HCT116 (cell line): Measurements from ENCODE around the gene RPL18. TPM values are rescaled to one million over a fixed set of nuclear protein-coding genes. Genes with fewer than 3 reads are reported as not detected.

Experiments used
- ATAC-seq: fragments of 200-7000 bp; cut with Tn5 transposase; 2 replicates; pipeline ENCODE4 v1.9.1; 2020; ENCODE audit warnings: mild to moderate bottlenecking, moderate library complexity
- BruUV-seq: library from RNA; stranded (reverse); fragments of 400-500 nt; replicated peaks from 2 replicates; lab custom pipeline; 2021; lab: Mats Ljungman, UMichigan
- CTCF ChIA-PET: fragments of 300-600 bp; sonication (Branson Sonifier 250); formaldehyde crosslinking; loops from one replicate; lab custom pipeline; 2021; ENCODE audit warnings: antibody characterized with exemption; lab: Charles Lee
- POLR2A ChIA-PET: fragments of 300-600, 350-600 bp; sonication (Branson Sonifier 250); formaldehyde crosslinking; loops from one replicate; lab custom pipeline; 2021; ENCODE audit warnings: antibody characterized with exemption; lab: Charles Lee
- RAD21 ChIA-PET, 2 experiments: fragments of 300-600 bp; sonication (Branson Sonifier 250); formaldehyde crosslinking; loops; one replicate each; lab custom pipeline; 2023; ENCODE audit warnings: low total read pairs in 2 of 2; ENCODE audit not compliant: uncharacterized antibody in 2 of 2, unreplicated experiment in 2 of 2, low non-redundant PET in 1 of 2; lab: Charles Lee
- DNase-seq: peaks from one replicate; pipeline ENCODE4 v3.0.0-alpha.2; 2010; ENCODE audit warnings: low read depth, low spot score
- H2AFZ ChIP-seq: fragments of 200-600 bp; shearing (Covaris generic), sonication (generic); 2 replicates; pipeline ENCODE4 v1.6.1; 2017; ENCODE audit warnings: low read depth, mixed run types, mixed read lengths, antibody characterized with exemption, low read length; ENCODE audit not compliant: poor library complexity, severe bottlenecking
- H3K27ac ChIP-seq: 2 replicates; pipeline ENCODE4 v1.5.1; 2012; ENCODE audit warnings: low read depth, low read length
- H3K27me3 ChIP-seq: fragments of 200-600 bp; sonication (generic); 2 replicates; pipeline ENCODE4 v1.6.1; 2016; ENCODE audit warnings: mixed run types, low read length, mixed read lengths; ENCODE audit not compliant: insufficient read depth
- H3K36me3 ChIP-seq, 2 experiments: fragments of 200-500 bp in 1 of 2; fragments of 200-600 bp in 1 of 2; sonication (Bioruptor generic) in 1 of 2; sonication (generic) in 1 of 2; 2 replicates each; pipeline versions ENCODE4 v1.5.1 to v1.6.1; 2014 to 2016; ENCODE audit warnings: low read length in 2 of 2, inconsistent platforms in 1 of 2, mixed read lengths in 1 of 2, mixed run types in 1 of 2; ENCODE audit not compliant: insufficient read depth in 2 of 2, control insufficient read depth in 1 of 2
- H3K4me1 ChIP-seq, 2 experiments: fragments of 200-600 bp in 1 of 2; sonication (generic) in 1 of 2; 2 replicates each; pipeline versions ENCODE4 v1.5.1 to v1.6.1; 2012 to 2017; ENCODE audit warnings: low read length in 2 of 2, inconsistent platforms in 1 of 2, mild to moderate bottlenecking in 1 of 2, mixed read lengths in 1 of 2, mixed run types in 1 of 2, moderate library complexity in 1 of 2; ENCODE audit not compliant: insufficient read depth in 2 of 2, control insufficient read depth in 1 of 2
- H3K4me2 ChIP-seq: fragments of 200-600 bp; sonication (generic); 2 replicates; pipeline ENCODE4 v1.6.1; 2017; ENCODE audit warnings: mixed run types, low read length, mixed read lengths
- H3K4me3 ChIP-seq, 2 experiments: fragments of 200-600 bp in 1 of 2; sonication (generic) in 1 of 2; replicated peaks in 1 of 2; 2 replicates each; pipeline ENCODE4 v1.5.1; 2011 to 2016; ENCODE audit warnings: low read length in 2 of 2, control low read depth in 1 of 2, low read depth in 1 of 2, mild to moderate bottlenecking in 1 of 2, mixed read lengths in 1 of 2, mixed run types in 1 of 2
- H3K79me2 ChIP-seq: fragments of 200-600 bp; sonication (generic); 2 replicates; pipeline ENCODE4 v1.6.1; 2017; ENCODE audit warnings: mild to moderate bottlenecking, mixed run types, low read length, moderate library complexity, mixed read lengths; ENCODE audit not compliant: insufficient read depth
- H3K9ac ChIP-seq: fragments of 200-600 bp; sonication (generic); 2 replicates; pipeline ENCODE4 v1.6.1; 2016; ENCODE audit warnings: low read length, mixed read lengths
- H3K9me2 ChIP-seq: fragments of 200-600 bp; sonication (generic), shearing (Covaris generic); 2 replicates; pipeline ENCODE4 v1.6.1; 2017; ENCODE audit warnings: mixed run types, mild to moderate bottlenecking, moderate library complexity; ENCODE audit not compliant: insufficient read depth
- H3K9me3 ChIP-seq, 2 experiments: fragments of 200-500 bp in 1 of 2; fragments of 200-600 bp in 1 of 2; sonication (Bioruptor generic) in 1 of 2; sonication (generic) in 1 of 2; 2 replicates each; pipeline ENCODE4 v1.6.1; 2014 to 2017; ENCODE audit warnings: low read length in 2 of 2, mixed read lengths in 2 of 2, inconsistent platforms in 1 of 2, low read depth in 1 of 2, mild to moderate bottlenecking in 1 of 2, mixed run types in 1 of 2, moderate library complexity in 1 of 2; ENCODE audit not compliant: control insufficient read depth in 1 of 2, insufficient read depth in 1 of 2
- H4K20me1 ChIP-seq: fragments of 200-600 bp; sonication (generic), shearing (Covaris generic); 2 replicates; pipeline ENCODE4 v1.6.1; 2017; ENCODE audit warnings: mixed run types, mild to moderate bottlenecking, moderate library complexity; ENCODE audit not compliant: insufficient read depth
- CBX3 ChIP-seq: IDR thresholded peaks from 2 replicates; pipeline ENCODE4 v1.6.1; 2012; ENCODE audit warnings: low read depth
- CEBPB ChIP-seq: IDR thresholded peaks from 2 replicates; pipeline ENCODE4 v1.6.1; 2012; ENCODE audit warnings: low read depth
- EGR1 ChIP-seq: IDR thresholded peaks from 2 replicates; pipeline ENCODE4 v1.6.1; 2012; ENCODE audit warnings: low read depth
- ELF1 ChIP-seq: IDR thresholded peaks from 2 replicates; pipeline ENCODE4 v1.6.1; 2012; ENCODE audit warnings: low read depth, borderline replicate concordance
- EZH2phosphoT487 ChIP-seq: fragments of 200-600 bp; IDR thresholded peaks from 2 replicates; pipeline ENCODE4 v1.6.1; 2018; ENCODE audit warnings: antibody characterized with exemption, borderline replicate concordance
- FOSL1 ChIP-seq: IDR thresholded peaks from 2 replicates; pipeline ENCODE4 v1.6.1; 2012; ENCODE audit warnings: low read depth
- JUND ChIP-seq: IDR thresholded peaks from 2 replicates; pipeline ENCODE4 v1.6.1; 2012
- POLR2AphosphoS5 ChIP-seq: IDR thresholded peaks from 2 replicates; pipeline ENCODE4 v1.6.1; 2011; ENCODE audit warnings: mild to moderate bottlenecking, low read depth, low read length, moderate library complexity
- RAD21 ChIP-seq: IDR thresholded peaks from 2 replicates; pipeline ENCODE4 v1.6.1; 2012; ENCODE audit warnings: low read depth, mild to moderate bottlenecking
- SIN3A ChIP-seq: IDR thresholded peaks from 2 replicates; pipeline ENCODE4 v1.6.1; 2012; ENCODE audit warnings: low read depth
- SP1 ChIP-seq: IDR thresholded peaks from 2 replicates; pipeline ENCODE4 v1.6.1; 2012; ENCODE audit warnings: low read depth
- SRF ChIP-seq: IDR thresholded peaks from 2 replicates; pipeline ENCODE4 v1.6.1; 2012; ENCODE audit warnings: low read depth
- TCF7L2 ChIP-seq: IDR thresholded peaks from 2 replicates; pipeline ENCODE4 v1.7.0; 2011; ENCODE audit warnings: borderline replicate concordance, inconsistent platforms; ENCODE audit not compliant: insufficient read depth, insufficient read length; ENCODE audit errors: extremely low read depth
- YY1 ChIP-seq: IDR thresholded peaks from 2 replicates; pipeline ENCODE4 v1.6.1; 2011; ENCODE audit warnings: low read length, low read depth, moderate library complexity, mild to moderate bottlenecking; ENCODE audit not compliant: insufficient replicate concordance; ENCODE audit errors: extremely low read depth
- ZNF274 ChIP-seq: fragments of 200-500 bp; sonication (Bioruptor generic); IDR thresholded peaks from 2 replicates; pipeline ENCODE4 v1.6.1; 2014; ENCODE audit warnings: mild to moderate bottlenecking, low read depth, low read length, inconsistent platforms
- intact Hi-C: fragments of 100-400 bp; cut with micrococcal nuclease; formaldehyde crosslinking; loops from 2 replicates; pipeline ENCODE4 v1.10.0; 2022
- total RNA-seq: library from RNA; stranded (reverse); gene quantifications from one replicate; pipeline ENCODE4 v1.2.1, GENCODE V29; 2021; ENCODE audit not compliant: unreplicated experiment
- TF ChIP-seq, protein P1 (sequence below): IDR thresholded peaks from 2 replicates; pipeline ENCODE4 v1.6.1; 2012
- TF ChIP-seq, protein P2 (sequence below), 3 experiments: fragments of 200-600 bp in 1 of 3; sonication (generic) in 1 of 3; IDR thresholded peaks in 2 of 3; conservative IDR thresholded peaks in 1 of 3; 2 replicates each; pipeline ENCODE4 v1.5.1; 2012 to 2017; ENCODE audit warnings: low read depth in 2 of 3, low read length in 2 of 3, antibody characterized with exemption in 1 of 3, borderline replicate concordance in 1 of 3, control low read depth in 1 of 3, mild to moderate bottlenecking in 1 of 3, mixed read lengths in 1 of 3, mixed run types in 1 of 3, moderate library complexity in 1 of 3; ENCODE audit not compliant: insufficient read depth in 1 of 3
- TF ChIP-seq, protein P3 (sequence below): IDR thresholded peaks from 2 replicates; pipeline ENCODE4 v1.6.1; 2012
- TF ChIP-seq, protein P4 (sequence below): IDR thresholded peaks from 2 replicates; pipeline ENCODE4 v1.6.1; 2011; ENCODE audit warnings: mild to moderate bottlenecking, low read length, moderate library complexity; ENCODE audit not compliant: insufficient replicate concordance; ENCODE audit errors: extremely low read depth

The RPL18 gene
- total RNA-seq, 1 experiment from 2014 or later, result 2,006 TPM

DNA sequence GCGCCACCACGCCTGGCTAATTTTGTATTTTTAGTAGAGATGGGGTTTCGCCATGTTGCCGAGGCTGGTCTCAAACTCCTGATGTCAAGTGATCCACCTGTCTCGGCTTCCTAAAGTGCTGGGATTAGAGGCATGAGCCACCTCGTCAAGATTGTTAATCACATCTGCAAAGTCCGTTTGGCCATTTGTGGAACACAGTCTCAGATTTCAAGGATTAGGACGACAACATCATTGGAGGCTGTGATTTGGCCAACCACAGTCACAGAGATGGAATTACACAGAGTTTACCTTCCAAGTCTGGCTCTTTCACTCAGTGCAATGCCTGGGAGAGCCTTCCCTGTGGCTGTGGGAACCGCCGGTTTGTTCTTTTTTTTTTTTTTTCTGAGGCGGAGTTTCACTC is 49.2 kb downstream of the RPL18 start:
- peaks cover 58 to 91% of the 10 kb centered on the region in 2 experiments for H3K4me1 ChIP-seq

More for the DNA sequence above, 49.2 kb downstream of the RPL18 start:
- no peak for ATAC-seq
- RAD21 ChIA-PET, result no interaction called here
- Histone ChIP-seq H2AFZ (peak overlapping the region; percentile 66), H3K36me3 (no peaks in the 10 kb centered on the region), H3K9me2 (no peaks in the 10 kb centered on the region), H3K9ac (peak overlapping the region; percentile 34; the same call in 1 of the 2 replicates), H3K27me3 (no peaks in the 10 kb centered on the region)
- no TSS peak for BruUV-seq
- CTCF ChIA-PET, result interaction anchor here (1.0 kb wide), 2 partner anchors 19 to 178 kb away, joined by 3 read pairs; partner anchors contain the start of gene KDELR1
- intact Hi-C loops, result loop anchor here (2.0 kb wide), 1 partner anchor 27 kb away; no protein-coding TSS in a partner anchor
- no peak for TF ChIP-seq ELF1
- TF ChIP-seq CBX3, result no peak
- no peak for TF ChIP-seq POLR2AphosphoS5
- no peak for TF ChIP-seq SP1
- TF ChIP-seq JUND, result no peak
- TF ChIP-seq YY1, result no peak
- TF ChIP-seq, protein P1, sequence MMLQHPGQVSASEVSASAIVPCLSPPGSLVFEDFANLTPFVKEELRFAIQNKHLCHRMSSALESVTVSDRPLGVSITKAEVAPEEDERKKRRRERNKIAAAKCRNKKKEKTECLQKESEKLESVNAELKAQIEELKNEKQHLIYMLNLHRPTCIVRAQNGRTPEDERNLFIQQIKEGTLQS, result no peak
- TF ChIP-seq EZH2phosphoT487, result no peak
- no peak for TF ChIP-seq SIN3A
- TF ChIP-seq, protein P2, sequence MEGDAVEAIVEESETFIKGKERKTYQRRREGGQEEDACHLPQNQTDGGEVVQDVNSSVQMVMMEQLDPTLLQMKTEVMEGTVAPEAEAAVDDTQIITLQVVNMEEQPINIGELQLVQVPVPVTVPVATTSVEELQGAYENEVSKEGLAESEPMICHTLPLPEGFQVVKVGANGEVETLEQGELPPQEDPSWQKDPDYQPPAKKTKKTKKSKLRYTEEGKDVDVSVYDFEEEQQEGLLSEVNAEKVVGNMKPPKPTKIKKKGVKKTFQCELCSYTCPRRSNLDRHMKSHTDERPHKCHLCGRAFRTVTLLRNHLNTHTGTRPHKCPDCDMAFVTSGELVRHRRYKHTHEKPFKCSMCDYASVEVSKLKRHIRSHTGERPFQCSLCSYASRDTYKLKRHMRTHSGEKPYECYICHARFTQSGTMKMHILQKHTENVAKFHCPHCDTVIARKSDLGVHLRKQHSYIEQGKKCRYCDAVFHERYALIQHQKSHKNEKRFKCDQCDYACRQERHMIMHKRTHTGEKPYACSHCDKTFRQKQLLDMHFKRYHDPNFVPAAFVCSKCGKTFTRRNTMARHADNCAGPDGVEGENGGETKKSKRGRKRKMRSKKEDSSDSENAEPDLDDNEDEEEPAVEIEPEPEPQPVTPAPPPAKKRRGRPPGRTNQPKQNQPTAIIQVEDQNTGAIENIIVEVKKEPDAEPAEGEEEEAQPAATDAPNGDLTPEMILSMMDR (IDR thresholded peaks at IDR 0.05 in 2 of 3, conservative IDR thresholded peaks at IDR 0.05 in 1 of 3; ENCODE audit: borderline replicate concordance in 1 of 3, insufficient read depth in 1 of 3, low read depth in 2 of 3, low read length in 2 of 3), result no peak
- no peak for TF ChIP-seq CEBPB
- TF ChIP-seq, protein P3, sequence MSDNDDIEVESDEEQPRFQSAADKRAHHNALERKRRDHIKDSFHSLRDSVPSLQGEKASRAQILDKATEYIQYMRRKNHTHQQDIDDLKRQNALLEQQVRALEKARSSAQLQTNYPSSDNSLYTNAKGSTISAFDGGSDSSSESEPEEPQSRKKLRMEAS, result no peak
- no peak for TF ChIP-seq FOSL1
- TF ChIP-seq EGR1, result no peak
- TF ChIP-seq RAD21, result no peak
- no peak for TF ChIP-seq ZNF274
- TF ChIP-seq, protein P4, sequence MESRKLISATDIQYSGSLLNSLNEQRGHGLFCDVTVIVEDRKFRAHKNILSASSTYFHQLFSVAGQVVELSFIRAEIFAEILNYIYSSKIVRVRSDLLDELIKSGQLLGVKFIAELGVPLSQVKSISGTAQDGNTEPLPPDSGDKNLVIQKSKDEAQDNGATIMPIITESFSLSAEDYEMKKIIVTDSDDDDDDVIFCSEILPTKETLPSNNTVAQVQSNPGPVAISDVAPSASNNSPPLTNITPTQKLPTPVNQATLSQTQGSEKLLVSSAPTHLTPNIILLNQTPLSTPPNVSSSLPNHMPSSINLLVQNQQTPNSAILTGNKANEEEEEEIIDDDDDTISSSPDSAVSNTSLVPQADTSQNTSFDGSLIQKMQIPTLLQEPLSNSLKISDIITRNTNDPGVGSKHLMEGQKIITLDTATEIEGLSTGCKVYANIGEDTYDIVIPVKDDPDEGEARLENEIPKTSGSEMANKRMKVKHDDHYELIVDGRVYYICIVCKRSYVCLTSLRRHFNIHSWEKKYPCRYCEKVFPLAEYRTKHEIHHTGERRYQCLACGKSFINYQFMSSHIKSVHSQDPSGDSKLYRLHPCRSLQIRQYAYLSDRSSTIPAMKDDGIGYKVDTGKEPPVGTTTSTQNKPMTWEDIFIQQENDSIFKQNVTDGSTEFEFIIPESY, result no peak
- TF ChIP-seq SRF, result no peak
- no peak for TF ChIP-seq TCF7L2
- TF ChIP-seq, all 23 proteins: peak for 0
- POLR2A ChIA-PET, result interaction anchor here (0.7 to 2.1 kb wide), 2 partner anchors 11 to 16 kb away, joined by 3 to 14 read pairs; no protein-coding TSS in a partner anchor
- H3K79me2 ChIP-seq, result no peaks in the 10 kb centered on the region
- no peaks in the 10 kb centered on the region for H3K9me3 ChIP-seq
- H4K20me1 ChIP-seq, result no peaks in the 10 kb centered on the region
- H3K4me3 ChIP-seq, result no peak overlapping the region
- no peak for DNase-seq
- peak overlapping the region; percentile 46 for H3K27ac ChIP-seq
- H3K4me2 ChIP-seq, result peak overlapping the region; percentile 35
